Gastrocnemius medialis (tissue), 4 donors: ENCODE results near the gene ATP13A1. TPM values are rescaled to one million over a fixed set of nuclear protein-coding genes. Genes with fewer than 3 reads are reported as not detected.

Experiments used
- ATAC-seq, 2 donors: fragments of 150-250 bp; one replicate each; pipeline ENCODE4 v1.9.1; 2016
- DNase-seq, 2 donors: peaks; one replicate each; pipeline ENCODE4 v3.0.0-alpha.2; 2019
- H3K27ac ChIP-seq, 4 donors: fragments of 200-600 bp; sonication (generic); 1 replicate in 1 of 4; 2 replicates in 3 of 4; pipeline ENCODE4 v1.5.1; 2016 to 2018; ENCODE audit warnings: mild to moderate bottlenecking in 2 of 4, moderate library complexity in 1 of 4
- H3K27me3 ChIP-seq, 3 donors: fragments of 200-600 bp; sonication (generic) in 2 of 3; 1 replicate in 1 of 3; 2 replicates in 2 of 3; pipeline versions ENCODE4 v1.5.1 to v1.6.0; 2016 to 2019; ENCODE audit warnings: mild to moderate bottlenecking in 1 of 3, moderate library complexity in 1 of 3
- H3K36me3 ChIP-seq, 2 donors: fragments of 200-600 bp; sonication (generic) in 1 of 2; one replicate each; pipeline ENCODE4 v1.5.1; 2017 to 2018
- H3K4me1 ChIP-seq, 2 donors: fragments of 200-600 bp; sonication (generic) in 1 of 2; one replicate each; pipeline ENCODE4 v1.5.1; 2016 to 2017; ENCODE audit warnings: mild to moderate bottlenecking in 2 of 2
- H3K4me3 ChIP-seq, 4 donors: fragments of 200-600 bp; sonication (generic) in 3 of 4; 1 replicate in 1 of 4; 2 replicates in 3 of 4; pipeline ENCODE4 v1.5.1; 2016 to 2019; ENCODE audit warnings: mild to moderate bottlenecking in 2 of 4
- H3K9me3 ChIP-seq, 3 donors: fragments of 200-600 bp; sonication (generic) in 2 of 3; 1 replicate in 1 of 3; 2 replicates in 2 of 3; pipeline ENCODE4 v1.5.1; 2016 to 2019
- CTCF ChIP-seq, 5 experiments: fragments of 450-650 bp in 3 of 5; fragments of 200-600 bp in 2 of 5; sonication (generic) in 2 of 5; IDR thresholded peaks in 4 of 5; conservative IDR thresholded peaks in 1 of 5; 1 replicate in 4 of 5; 2 replicates in 1 of 5; pipeline ENCODE4 v1.5.1; 2016 to 2019; ENCODE audit warnings: antibody characterized with exemption in 5 of 5, mild to moderate bottlenecking in 3 of 5, moderate library complexity in 3 of 5
- POLR2A ChIP-seq, 2 donors: fragments of 450-650 bp; IDR thresholded peaks; one replicate each; pipeline ENCODE4 v1.6.1; 2017; ENCODE audit warnings: antibody characterized with exemption in 2 of 2, mild to moderate bottlenecking in 2 of 2, moderate library complexity in 2 of 2
- in situ Hi-C, 4 donors: fragments of 200-750 bp; cut with MboI; loops; one replicate each; pipeline versions ENCODE4 v1.15.0 to v1.8.0; 2017; ENCODE audit warnings: low sequenced_read_pairs in 4 of 4
- intact Hi-C: fragments of 100-400 bp; cut with DNase I; formaldehyde crosslinking; loops from one replicate; pipeline ENCODE4 v1.15.1; 2023; ENCODE audit warnings: low total_unique reads
- total RNA-seq, 4 donors: library from RNA; depleted of rRNA; stranded (reverse); fragments of >200 nt; gene quantifications; one replicate each; pipeline versions ENCODE4 v1.1.0 to v1.2.3, GENCODE V29; 2016

ATP13A1 gene
- total RNA-seq, 4 donors from 2014 or later = 51.8 to 111 (median 82.8) TPM

- TF ChIP-seq POLR2A (IDR thresholded peaks at IDR 0.05) (no peak), CTCF (IDR thresholded peaks at IDR 0.05 in 4 of 5, conservative IDR thresholded peaks at IDR 0.05 in 1 of 5) (no peak)
- peaks cover 0 to under 1% (median under 1%) of the 10 kb centered on the region in 3 donors for H3K27me3 ChIP-seq
- H3K9me3 ChIP-seq = no peaks in the 10 kb centered on the region
- H3K4me3 ChIP-seq = no peak overlapping the region
- no peak for DNase-seq
- in situ Hi-C loops = no loop called here
- no peaks in the 10 kb centered on the region for H3K36me3 ChIP-seq
- no peaks in the 10 kb centered on the region for H3K4me1 ChIP-seq
- no peak overlapping the region for H3K27ac ChIP-seq
- no peak for ATAC-seq
- intact Hi-C loops = no loop called here
These were observed 29.6 kb downstream of the ATP13A1 start for GRCh38 chr19:19633711-19634515.

- peaks cover 11 to 13% (median 13%) of the 10 kb centered on the region in 3 donors for H3K27me3 ChIP-seq
- H3K4me1 ChIP-seq = no peaks in the 10 kb centered on the region
- H3K4me3 ChIP-seq = no peak overlapping the region
- DNase-seq (no peak), ATAC-seq (no peak)
- intact Hi-C loops = no loop called here
- H3K27ac ChIP-seq = no peak overlapping the region
- TF ChIP-seq POLR2A (IDR thresholded peaks at IDR 0.05) (no peak), CTCF (IDR thresholded peaks at IDR 0.05 in 4 of 5, conservative IDR thresholded peaks at IDR 0.05 in 1 of 5) (no peak)
- in situ Hi-C loops = no loop called here
- H3K36me3 ChIP-seq = no peaks in the 10 kb centered on the region
- H3K9me3 ChIP-seq = no peaks in the 10 kb centered on the region
These were observed 30.8 kb downstream of the ATP13A1 start for GRCh38 chr19:19632661-19633060.

DNA sequence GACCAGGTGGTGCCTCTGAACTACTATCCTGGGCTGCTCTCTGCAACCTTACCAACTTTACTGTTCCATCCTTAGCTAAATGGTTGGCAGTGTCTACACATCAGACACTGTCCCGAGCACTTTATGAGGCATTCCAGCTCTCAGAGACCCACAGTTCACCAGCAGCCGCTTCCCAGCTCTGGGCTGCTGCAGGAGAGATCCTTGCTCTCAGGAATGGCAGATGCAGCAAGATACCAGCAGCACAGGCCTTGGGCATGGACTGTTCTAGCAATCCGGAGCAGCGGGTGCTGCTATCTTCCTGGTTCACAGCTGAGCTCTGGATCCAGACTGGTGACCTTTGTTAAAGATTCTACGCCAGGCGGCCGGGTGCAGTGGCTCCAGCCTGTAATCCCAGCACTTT is 32.1 kb downstream of the ATP13A1 start:
- ATAC-seq (no peak), DNase-seq (no peak)
- Histone ChIP-seq H3K4me1 (no peaks in the 10 kb centered on the region), H3K27ac (no peak overlapping the region), H3K27me3 (peaks cover 15 to 26% (median 24%) of the 10 kb centered on the region in 3 donors), H3K36me3 (no peaks in the 10 kb centered on the region), H3K4me3 (no peak overlapping the region), H3K9me3 (no peaks in the 10 kb centered on the region)
- intact Hi-C loops (no loop called here), in situ Hi-C loops (no loop called here)
- TF ChIP-seq CTCF (IDR thresholded peaks at IDR 0.05 in 4 of 5, conservative IDR thresholded peaks at IDR 0.05 in 1 of 5) (no peak), POLR2A (IDR thresholded peaks at IDR 0.05) (no peak)

DNA sequence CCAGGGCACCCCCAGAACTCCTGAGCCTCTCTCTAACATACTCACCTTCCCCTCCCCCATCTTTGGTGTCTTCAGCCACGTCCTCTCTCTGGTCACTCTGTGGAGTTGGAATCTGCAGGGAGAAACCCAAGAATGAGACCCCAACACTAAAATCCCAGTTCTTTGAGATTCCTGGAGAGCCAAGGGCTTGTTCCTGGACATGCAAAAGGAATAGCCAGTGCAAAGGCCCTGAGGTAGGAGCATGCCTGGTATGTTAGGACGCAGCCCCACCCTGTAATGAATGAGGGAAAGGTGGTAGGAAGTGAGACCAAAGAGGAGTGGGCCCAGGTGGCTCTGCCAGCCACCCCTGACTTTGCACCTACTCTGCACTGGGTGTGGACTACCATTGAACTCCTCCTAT is 33.0 kb downstream of the ATP13A1 start:
- H3K36me3 ChIP-seq = no peaks in the 10 kb centered on the region
- DNase-seq (no peak), ATAC-seq (no peak)
- in situ Hi-C loops = no loop called here
- H3K9me3 ChIP-seq = no peaks in the 10 kb centered on the region
- no peak for TF ChIP-seq CTCF (IDR thresholded peaks at IDR 0.05 in 4 of 5, conservative IDR thresholded peaks at IDR 0.05 in 1 of 5)
- no peak for TF ChIP-seq POLR2A (IDR thresholded peaks at IDR 0.05)
- no peaks in the 10 kb centered on the region for H3K4me1 ChIP-seq
- intact Hi-C loops = no loop called here
- H3K27me3 ChIP-seq = peaks cover 15 to 29% (median 24%) of the 10 kb centered on the region in 3 donors
- no peak overlapping the region for H3K27ac ChIP-seq
- H3K4me3 ChIP-seq = no peak overlapping the region
